ENCODE measurements around the gene TOM1L1.

DNA sequence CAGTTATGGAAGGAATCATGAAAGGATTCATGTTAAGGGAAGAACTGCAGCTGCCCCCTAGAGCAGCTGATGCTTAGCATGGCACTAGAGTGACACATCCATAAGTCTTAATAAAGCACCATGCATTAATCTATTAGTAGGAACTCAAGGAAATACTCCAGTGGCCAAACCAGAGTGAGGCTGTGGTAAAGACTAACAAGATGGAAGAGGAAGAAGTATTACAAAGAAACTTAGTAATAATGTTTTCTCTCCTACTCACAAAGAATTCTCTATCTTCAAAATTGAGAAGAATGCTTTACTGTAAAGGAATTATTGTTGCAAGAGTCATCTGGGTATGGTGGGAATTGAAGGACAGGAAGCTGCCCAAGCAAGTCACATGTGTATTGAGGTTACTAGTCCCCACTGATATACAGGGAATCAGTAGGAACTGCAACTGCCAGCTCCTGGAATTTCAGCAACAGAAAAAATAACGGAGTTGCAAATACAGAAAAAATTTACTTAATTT lies 29.9 kb upstream of the TOM1L1 start:
- TF ChIP-seq CTCF (IDR thresholded peaks at IDR 0.05), result no peak
- no peak for TF ChIP-seq POLR2A (IDR thresholded peaks at IDR 0.05)
